ENCODE data around the gene ITGB1.

- TF ChIP-seq CTCF (IDR thresholded peaks at IDR 0.05) (no peak), POLR2AphosphoS5 (IDR thresholded peaks at IDR 0.05) (no peak)
Observed at GRCh38 chr10:32947586-32947985, 10.4 kb downstream of the ITGB1 start.

Data from breast epithelium (tissue), 3 donors.